GM18867 (cell line): ENCODE results near the gene SUCLA2.
"Not testable (repeated sequence)": the region's sequence is repeated elsewhere in the genome, so short reads cannot be mapped to it uniquely, and the experiment has no call there.

Experiments
- ATAC-seq: cut with Tn5 transposase; IDR thresholded peaks from one replicate; pipeline ENCODE4 v1.9.1; 2021; ENCODE audit warnings: mild to moderate bottlenecking, moderate library complexity; ENCODE audit not compliant: unreplicated experiment

Gene SUCLA2

DNA sequence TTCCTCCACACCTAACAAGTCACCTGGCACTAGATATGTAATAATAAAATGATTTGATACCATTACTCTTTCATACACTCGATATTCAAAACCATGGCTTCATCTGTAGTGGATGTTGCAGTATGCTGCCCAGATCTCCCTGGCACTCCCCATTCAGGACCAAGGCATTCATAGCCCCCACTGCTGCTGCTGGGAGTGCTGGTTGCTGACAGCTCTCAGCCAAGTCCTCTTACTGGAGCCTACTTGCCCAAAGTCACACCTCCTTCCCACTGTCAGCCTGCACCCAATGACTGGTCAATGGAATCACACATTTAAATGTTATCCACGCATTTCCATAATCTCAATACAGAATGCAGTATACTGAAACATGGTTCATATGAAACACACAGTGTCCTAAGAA lies 3.7 kb downstream of the SUCLA2 start:
- ATAC-seq, result no peak

DNA sequence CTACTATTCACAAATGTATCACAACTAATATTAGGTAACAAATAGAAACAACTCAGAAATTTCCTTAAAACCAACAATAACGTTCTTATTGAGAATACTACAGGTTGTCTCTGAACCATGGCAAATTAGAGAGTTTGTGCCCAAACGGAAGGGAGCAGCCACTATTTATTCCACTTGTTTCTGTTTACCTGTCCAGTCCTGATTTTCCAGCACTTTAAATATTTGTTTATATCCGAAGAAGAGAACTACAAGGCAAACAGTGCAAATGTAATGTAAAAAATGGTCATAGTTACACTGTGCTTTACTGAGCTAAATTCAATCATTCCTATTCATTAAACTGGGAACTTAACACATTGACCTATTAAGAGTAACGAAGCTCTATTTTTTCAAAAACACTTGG lies 9.2 kb downstream of the SUCLA2 start:
- no peak for ATAC-seq

DNA sequence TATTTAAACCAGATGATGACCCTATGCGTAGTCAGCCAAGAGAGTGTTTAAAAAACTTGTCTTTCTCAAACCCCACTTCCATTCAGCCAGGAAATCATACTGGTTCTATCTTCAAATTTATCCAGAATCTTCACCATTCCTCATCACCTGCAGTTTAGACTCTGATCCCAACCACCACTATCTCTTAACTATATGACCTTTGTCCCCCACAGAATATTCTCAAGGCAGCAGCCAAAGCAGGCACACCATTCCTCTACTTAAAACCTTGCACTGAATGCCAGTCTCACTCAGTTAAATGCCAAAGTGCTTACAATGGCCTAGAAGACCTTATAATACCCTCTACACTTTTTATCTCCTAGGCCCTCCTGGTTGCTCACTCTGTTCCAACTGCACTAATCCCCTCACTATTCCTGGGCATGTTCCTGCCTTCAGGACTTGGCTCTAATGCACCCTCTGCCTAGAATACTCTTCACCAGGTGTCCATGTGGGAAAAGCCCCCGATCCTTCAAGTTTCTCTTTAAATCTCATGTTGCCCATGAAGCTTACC lies 10.1 kb downstream of the SUCLA2 start:
- no peak for ATAC-seq

DNA sequence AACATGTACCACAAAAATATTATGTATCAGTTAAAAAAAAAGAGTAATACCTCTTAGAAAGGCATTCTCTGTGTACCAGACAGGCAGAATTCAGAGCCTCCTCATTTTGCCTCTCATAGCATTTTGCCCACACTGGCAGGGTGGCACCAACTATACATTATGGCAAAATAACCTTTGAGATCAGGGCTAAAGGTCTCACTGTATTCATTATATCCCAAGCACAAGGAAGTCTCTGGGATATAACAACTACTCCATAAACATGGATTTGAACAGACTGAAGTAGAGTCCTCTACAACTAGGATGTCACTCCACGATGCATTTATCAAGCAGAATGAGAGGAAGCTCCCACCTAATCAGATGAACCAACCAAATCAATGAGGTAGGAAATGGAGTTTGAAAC lies 10.6 kb downstream of the SUCLA2 start:
- no peak for ATAC-seq

DNA sequence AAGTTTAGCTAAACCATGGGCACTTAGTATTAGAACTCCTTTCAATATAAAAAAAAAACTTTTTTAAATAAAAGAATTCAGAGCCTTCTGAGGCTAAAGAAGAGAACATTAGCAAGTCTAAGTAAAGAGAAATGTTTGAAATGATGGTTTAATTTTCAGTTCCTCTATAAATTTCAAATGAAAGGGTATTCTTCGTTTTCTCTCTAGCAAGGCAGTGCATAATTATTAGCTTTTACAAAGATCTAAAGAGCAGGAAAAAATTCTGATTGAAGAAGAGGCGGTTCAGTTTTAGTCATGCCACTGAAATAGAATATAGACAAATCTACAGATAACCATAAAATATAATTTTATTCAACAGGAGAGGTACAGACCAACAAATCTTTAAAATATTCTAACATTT lies 18.0 kb downstream of the SUCLA2 start:
- ATAC-seq, result no peak

DNA sequence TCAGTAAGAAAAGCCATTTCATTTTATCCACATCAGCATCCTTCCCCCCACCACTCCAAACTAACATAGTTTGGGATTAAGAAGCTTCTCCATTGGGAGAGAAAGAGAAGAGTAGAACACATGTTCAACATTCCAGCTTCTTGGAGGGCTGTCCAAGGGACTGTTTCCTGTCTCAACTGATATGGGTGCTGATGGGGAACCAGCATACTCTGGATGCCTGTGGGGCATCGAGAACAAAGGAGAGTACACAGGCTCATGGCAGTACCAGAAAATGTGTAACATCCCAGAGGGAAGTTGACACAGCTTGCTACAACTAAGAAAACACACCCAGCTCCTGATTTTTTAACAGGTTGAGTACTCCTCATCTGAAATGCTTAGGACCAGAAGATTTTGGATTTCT lies 24.7 kb downstream of the SUCLA2 start:
- ATAC-seq, result no peak

DNA sequence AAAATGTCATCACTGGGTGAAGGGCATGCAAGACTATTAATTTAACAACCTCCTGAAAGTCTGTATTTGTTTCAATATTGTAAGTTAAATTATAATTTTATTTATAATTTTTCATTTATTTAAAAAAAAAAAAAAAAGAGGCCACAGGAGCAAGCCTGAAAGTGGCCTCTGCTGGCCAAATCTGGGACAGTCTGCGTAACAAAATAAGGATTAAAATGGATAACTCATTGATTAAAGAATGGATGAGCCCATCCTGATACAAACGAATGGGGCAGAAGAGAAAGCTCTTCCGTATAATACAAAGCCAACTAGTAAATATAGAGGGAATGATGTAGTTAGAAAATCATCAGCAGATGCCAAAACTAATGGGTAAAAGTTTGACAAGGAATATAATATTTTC lies 36.2 kb downstream of the SUCLA2 start:
- ATAC-seq, result no peak

DNA sequence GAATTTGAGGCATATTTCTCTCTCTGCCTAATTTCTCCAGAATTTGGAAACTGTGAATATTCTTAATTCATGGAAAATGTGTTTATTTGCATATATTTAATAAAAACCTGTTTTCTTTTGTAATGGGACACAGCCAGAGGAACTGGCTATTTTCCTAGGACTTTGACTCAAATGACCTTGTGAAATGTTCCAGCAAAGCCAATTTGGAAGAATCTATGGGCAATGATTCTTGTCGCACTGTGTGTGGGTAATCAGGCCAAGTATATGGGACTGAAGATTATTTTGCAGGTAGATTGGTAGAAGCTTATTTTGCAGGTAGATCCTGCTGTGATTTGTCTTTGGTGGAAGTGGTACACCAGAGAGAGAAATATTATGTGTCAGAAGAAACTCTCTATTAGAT lies 38.8 kb downstream of the SUCLA2 start:
- ATAC-seq, result no peak

DNA sequence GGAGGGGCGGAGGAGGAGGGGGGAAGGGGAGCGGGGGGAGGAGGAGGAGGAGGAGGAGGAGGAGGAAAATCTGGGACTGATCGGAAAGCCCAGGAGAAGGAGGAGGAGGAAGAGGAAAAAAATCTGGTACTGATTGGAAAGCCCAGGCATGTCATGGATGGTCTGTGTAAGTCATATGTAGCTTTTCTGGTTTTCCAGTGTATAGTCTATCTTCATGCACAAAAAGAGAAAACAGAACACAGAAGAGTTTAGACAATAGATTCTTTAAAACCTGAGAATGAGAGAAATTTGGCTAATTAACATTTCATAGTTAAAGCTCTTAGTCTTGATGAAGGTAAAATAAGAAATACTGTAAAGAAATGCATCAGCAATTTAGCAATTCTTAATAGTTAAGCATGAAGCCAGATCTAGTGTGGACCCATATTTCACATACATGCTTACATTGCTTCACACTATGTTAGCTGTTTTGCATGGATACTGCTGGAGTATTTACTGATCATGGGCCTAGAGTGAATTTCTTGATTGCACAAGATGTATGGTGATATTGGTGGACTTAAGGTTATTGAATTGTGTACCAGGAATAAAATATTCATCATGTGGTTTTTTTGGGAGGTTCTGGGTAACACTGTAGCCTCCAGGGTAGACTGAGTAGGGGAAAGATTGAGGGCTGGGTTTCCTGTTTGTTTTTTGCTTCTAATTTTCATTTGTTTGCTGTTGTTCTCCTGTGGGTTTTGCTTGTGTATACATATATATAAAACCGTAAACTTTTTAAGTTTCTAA lies 41.4 kb downstream of the SUCLA2 start:
- ATAC-seq, result no peak

DNA sequence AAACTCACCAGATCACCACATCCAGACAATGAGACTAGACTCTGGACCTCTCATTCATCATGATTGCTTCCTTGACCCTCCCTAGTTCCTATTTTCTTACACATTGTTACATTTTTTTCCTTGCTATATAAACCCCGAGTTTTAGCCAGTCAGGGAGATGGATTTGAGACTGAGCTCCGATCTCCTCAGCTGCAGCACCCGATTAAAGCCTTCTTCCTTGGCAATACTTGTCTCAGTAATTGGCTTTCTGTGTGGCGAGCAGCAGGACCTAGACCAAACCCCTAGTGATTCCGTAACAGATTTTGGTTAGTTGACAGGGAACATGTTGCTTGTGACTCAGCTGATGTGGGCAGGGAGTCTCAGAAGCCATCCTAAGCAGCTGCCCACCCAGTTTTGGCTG lies 44.0 kb downstream of the SUCLA2 start:
- no peak for ATAC-seq

DNA sequence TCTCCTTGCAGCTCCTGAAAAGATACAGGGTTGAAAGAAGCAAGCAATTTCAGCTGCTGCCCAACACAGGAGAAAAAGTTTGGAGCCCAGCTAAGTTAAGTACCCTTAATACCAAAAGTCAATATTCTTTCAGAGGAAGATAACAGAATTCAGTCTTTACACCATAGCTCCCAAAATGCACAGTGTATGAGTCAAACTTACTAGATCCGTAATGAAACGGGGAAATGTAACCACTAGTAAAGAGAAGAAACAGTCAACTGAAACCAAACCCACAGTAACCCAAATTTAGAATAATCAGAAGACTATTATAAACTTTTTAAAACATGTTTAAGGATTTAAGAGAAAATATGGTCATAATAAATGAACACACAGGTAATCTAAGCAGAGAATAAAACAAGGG lies 45.2 kb downstream of the SUCLA2 start:
- no peak for ATAC-seq

DNA sequence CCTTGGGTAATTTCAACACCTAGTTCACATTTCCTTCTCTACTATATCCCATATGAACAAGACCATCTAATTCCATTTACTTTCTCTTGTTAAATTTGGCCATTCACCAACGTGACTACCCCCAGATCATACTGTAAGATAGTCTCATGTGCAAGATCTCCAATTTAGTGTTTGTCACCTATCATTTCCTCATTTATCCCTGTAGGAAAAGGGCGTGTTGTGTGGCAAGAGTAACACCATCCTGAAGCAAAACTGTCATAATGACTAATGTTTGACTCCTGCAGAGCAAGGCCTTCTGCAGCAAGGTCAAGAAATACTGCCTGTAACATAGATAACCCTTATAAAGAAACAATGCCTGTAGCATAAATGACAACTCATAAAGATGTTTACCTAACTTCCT lies 51.3 kb downstream of the SUCLA2 start:
- no peak for ATAC-seq

DNA sequence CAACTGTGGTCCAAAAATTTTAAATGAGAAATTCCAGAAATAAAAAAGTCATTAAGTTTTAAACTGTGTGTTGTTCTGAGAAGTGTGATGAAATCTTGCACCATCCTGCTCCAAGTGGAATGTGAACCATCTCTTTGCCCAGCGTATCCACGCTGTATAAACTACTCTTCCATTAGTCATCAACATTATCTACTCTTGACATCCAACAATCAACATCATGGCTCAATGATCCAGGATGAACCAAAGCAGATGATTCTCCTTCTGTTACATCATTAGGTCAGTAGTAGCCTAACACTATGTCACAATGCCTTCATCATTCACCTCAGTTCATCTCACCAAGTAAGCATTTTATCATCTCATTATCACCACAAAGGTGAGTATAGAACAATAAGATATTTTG lies 55.3 kb downstream of the SUCLA2 start:
- no peak for ATAC-seq

DNA sequence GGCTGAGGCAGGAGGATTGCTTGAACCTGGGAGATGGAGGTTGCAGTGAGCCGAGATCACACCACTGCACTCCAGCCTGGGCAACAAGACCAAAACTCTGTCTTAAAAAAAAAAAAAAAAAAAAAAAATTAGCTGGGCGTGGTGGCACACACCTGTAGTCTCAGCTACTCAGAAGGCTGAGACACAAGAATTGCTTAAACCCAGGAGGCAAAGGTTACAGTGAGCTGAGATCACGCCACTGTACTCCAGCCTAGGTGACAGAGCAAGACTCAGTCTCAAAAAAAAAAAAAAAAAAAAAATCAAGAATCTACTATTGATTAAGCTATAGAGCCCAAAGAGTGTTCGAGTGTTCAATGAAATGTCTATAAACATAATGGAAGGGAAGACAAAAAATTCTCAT lies 55.9 kb downstream of the SUCLA2 start:
- ATAC-seq, result not testable (repeated sequence)

DNA sequence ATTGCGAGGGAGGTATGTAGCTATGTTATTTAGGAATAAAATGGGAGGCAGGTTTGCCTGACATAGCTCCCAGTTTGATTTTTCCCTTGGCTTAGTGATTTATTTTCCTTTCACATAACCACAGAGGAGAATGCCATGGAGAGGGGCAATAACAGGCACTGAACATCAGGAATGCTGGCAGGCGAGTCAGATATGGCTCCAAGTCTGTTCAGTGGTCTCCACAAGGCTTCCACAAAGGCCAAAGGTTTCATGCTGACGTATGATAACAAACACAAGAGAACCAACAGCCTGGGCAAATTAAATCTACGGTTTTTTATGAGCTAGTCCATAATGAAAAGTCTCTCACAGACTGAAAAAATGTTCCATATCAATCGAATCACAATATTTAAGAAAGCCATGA lies 66.7 kb downstream of the SUCLA2 start:
- ATAC-seq, result no peak

DNA sequence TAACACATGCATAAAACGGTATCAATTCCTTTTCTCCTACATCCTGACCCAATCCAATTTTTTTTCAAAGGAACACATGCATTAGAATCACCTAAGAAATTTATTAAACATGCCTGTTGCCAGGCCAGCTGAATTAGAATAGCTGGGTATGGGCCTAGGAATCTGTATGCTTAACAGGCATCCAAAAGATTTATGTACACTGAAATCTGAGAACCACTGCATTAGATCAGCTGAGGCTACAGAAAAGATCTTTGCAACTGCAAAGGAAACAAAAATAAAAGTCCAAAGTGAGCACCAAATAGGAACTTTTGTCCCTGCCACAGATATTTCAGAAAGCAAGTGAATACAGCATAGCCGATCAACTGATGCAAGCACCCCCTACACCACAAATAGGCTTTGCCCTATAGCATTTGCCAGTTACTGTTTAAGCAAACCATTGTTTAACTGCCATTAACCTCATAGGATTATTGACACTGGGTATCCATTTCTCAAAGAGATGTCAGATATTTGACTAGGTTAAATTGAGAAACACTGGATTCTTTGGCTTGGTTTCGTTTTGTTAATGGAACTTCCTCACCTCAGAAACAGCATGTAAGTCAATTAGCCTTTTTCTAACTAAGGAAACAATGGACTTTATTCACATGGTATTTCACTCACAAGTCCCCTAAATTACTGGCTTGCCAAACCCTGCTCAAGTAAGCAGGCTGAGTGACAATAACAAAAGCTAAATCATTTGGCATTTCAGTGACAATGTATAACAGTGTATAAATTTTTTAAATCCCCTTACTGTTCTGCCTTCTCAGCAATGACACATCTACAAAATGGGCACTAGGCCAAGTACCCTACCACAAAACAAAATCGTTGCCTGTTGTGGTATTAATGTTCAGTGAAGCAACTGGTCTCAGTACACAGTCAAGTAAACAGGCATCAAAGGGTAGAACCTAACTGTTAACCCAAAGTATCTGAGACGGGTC lies 67.8 kb downstream of the SUCLA2 start:
- ATAC-seq, result no peak

DNA sequence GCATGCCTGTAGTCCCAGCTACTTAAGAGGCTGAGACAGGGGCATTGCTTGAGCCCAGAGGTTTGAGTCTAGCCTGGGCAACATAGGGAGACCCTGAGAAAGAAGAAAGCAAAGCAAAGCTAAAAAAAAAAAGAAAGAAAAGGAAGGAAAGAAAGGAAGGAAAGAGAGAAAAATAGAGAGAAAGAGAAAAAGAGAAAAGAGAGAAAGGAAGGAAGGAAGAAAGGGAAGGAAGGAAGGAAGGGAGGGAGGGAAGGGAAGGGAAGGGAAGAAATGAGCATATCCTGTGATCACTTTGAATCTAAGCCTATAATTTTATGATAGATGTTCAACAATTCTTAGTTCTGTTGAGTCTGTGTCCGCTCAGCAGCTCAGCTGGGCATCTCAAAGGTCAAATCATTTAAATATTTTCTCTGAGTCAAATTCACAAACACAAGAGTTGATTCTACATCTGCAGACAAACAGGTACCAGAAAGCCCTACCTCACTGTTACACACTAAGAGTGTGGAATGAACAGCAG lies 70.4 kb downstream of the SUCLA2 start:
- no peak for ATAC-seq

DNA sequence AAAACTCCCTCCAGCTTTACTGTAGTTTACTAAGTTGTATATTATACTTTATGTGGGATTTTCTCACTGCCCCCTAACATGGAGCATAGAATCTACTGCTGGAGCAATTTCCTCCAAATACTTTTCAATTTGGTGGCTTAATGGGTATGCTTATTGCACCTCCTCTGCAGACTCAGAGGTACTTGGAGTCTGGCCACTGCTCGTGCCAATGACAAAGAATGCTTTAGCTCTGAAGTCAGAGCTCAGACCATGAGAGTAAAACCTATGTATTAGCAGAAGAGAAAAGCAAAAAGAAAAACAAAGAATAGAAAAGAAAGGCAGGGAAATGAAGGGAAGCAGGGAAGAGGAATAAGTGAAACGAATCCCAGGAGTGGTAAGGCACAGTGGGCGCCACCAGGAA lies 71.9 kb downstream of the SUCLA2 start:
- no peak for ATAC-seq

DNA sequence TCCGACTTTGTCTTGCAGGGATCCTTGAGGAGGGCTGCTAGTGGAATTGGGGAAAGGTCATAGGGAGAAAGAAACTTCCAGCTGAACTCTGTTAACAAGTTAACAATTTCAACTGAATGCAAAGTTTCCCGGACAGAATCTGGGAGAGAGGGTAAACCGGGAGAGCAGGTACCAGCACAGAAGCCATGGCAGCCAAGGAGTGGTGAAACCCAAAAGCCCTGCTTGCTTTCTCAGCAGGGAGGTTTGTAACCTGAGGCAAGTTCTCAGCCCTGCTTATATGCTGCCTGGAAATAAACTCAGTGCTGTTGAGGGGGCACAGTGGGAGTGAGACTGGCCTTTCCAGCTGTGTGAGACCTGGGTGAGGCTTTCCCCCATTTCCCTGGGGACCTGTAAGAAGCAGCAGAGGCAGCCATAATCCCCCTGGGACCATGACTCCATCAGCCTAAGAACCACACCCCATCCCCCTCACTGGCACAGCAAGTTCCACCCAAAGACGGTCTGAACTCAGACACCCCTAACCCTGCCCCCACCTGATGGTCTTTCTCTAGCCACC lies 84.0 kb downstream of the SUCLA2 start:
- no peak for ATAC-seq

DNA sequence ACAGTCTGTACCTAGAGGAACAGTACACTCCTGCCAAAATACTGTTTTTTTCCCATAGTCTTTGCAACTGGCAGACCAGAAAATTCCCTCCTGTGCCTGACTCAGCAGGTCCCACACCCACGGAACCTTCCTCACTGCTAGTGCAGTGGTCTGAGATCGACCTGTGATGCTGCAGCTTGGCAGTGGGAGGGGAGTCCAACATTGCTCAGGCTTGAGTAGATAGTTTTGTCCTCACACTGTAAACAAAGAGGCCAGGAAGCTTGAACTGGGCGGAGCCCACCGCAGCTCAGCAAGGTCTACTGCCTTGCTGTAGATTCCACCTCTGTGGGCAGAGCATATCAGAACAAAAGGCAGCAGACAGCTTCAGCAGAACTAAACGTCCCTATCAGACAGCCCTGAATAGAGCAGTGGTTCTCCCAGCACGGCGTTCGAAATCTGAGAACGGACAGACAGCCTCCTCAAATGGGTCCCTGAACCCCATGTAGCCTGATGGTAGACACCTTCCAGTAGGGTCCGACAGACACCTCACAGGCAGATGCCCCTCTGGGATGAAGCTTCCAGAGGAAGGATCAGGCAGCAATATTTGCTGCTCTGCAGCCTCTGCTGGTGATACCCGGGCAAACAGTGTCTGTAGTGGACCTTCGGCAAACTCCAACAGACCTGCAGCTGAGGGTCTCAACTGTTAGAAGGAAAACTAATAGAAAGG lies 92.7 kb downstream of the SUCLA2 start:
- ATAC-seq, result no peak

DNA sequence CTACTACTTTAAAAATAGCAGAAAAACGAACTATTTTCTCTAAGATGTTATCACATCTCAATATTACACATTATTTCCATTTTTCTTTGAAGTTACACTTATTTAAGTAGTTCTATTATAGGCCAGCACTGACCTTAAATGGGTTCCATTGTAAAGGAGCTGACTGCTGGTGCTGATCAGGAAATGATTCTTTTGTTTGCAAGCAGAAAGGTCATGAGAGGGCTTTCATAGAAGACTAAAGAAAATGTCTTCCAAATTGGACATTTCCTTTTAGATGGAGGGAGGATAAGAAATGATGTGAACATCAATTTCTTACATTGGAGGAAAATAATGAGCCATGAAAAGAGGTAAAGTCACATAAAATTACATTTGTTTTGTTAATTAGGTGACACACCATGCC lies 96.2 kb downstream of the SUCLA2 start:
- no peak for ATAC-seq
